Motor neuron (in vitro differentiated cells): ENCODE measurements around the gene MAJIN. TPM values are rescaled to one million over a fixed set of nuclear protein-coding genes. Genes with fewer than 3 reads are reported as not detected.
A peak's percentile ranks its signal among the peaks of the same experiment; 100 is the strongest.

Experiments
- ATAC-seq, 8 experiments: fragments of 200-7000 bp; cut with Tn5 transposase; replicated peaks in 6 of 8; 2 replicates each; pipeline ENCODE4 v1.8.0; 2021; ENCODE audit warnings: mild to moderate bottlenecking in 8 of 8, moderate library complexity in 8 of 8
- H3K27ac ChIP-seq, 2 donors: fragments of 250-450 bp; sonication (Bioruptor Pico); 2 replicates each; pipeline ENCODE4 v1.9.0; 2021; ENCODE audit warnings: antibody characterized with exemption in 2 of 2, mild to moderate bottlenecking in 2 of 2, moderate library complexity in 1 of 2
- H3K4me1 ChIP-seq, 2 donors: fragments of 250-450 bp; sonication (Bioruptor Pico); replicated peaks in 1 of 2; 2 replicates each; pipeline ENCODE4 v1.6.1; 2021; ENCODE audit warnings: antibody characterized with exemption in 2 of 2, mild to moderate bottlenecking in 2 of 2, moderate library complexity in 1 of 2
- H3K4me3 ChIP-seq, 5 donors: fragments of 250-450 bp; sonication (Bioruptor Pico); 2 replicates each; pipeline ENCODE4 v1.9.0; 2021; ENCODE audit warnings: antibody characterized with exemption in 5 of 5, mild to moderate bottlenecking in 5 of 5, moderate library complexity in 4 of 5
- WGBS, 10 experiments: fragments of 450-650 bp; shearing (Covaris generic); methylation state at CpG; one replicate each; pipeline ENCODE4 v1.0.0; 2022; 5-methylcytosine and 5-hydroxymethylcytosine counted together
- in situ Hi-C, 9 experiments: fragments of 400-800 bp; cut with MboI; loops; one replicate each; pipeline ENCODE4 v1.15.0; 2021; ENCODE audit warnings: low sequenced_read_pairs in 9 of 9, low pct_unique_long_range_greater_than_20kb in 2 of 9; ENCODE audit not compliant: unreplicated experiment in 9 of 9
- total RNA-seq, 8 experiments: library from RNA; unstranded; fragments of 300-600 nt; gene quantifications; 2 replicates each; pipeline versions ENCODE4 v1.2.3 to v1.2.4, GENCODE V29; 2022

Gene MAJIN
- total RNA-seq, 8 experiments from 2014 or later, result 0.11 to 1.8 (median 0.18) TPM; not detected in 4

DNA sequence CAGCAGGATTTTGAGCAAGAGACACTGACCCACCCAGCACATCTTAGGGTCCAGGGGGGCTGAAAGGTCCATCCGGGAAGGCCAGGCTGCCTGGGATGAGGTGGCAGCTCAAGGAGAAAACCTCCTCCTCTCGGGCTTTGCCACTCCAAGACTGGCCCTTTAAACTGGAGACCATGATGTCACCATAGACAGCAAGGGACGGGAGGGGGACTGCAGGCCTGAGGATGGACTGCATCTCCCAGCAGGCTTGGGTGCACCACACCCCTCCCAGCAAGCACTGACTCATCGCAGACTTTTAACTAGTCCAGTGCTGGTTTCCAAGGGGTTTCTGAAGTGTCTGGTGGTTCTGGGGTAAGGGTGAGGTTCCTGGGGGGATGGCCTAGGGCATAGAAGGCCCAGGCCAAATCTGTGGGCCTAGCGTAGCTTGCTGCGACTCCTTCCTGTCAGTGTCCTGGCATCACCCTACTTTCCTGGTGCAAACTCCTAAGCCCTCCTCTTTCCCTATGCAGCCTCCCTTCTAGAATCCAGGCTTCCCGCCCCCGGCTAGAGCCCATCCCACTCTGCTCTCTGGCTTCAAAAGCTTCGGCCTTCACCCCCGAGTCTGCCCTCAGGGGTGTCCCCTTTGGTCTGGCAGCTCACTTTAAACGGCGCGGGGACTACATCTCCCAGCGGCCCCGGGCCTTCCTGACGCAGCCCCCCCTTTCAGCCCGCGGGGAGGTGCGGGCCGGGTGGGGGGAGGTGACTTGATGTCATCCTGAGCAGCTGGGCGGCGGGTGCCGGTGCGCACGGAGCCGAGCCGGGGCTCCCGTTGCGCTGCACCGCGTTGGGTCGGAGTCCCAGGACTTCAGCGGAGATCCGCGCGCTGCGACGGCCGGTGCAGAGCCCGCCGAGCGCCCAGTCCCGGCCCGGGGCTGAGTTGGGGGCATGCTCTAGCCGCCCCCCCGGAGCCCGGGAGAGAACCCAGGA is 47.7 kb downstream of the MAJIN start, which contains the start of gene PPP2R5B:
PPP2R5B (plus strand) TSS at position 746 of the 966 bp plus-strand sequence. CDS start 1,046 bp downstream, outside the sequence.
- 0 to 14% (median 0%) methylated on average over 1 to 10 of the region's 47 CpGs; no CpG with 5 or more reads in 4 of the 10 experiments for WGBS, 10 experiments
- Histone ChIP-seq H3K27ac (peak within 1 kb of the TSS; percentile 63 to 78), H3K4me1 (peaks cover 11 to 14% of the 10 kb centered on the region in 2 donors), H3K4me3 (peak within 1 kb of the TSS; percentile 54 to 100 (median 74))
- peak; percentile 87 to 96 (median 90) for ATAC-seq
- in situ Hi-C loops, result no loop called here

DNA sequence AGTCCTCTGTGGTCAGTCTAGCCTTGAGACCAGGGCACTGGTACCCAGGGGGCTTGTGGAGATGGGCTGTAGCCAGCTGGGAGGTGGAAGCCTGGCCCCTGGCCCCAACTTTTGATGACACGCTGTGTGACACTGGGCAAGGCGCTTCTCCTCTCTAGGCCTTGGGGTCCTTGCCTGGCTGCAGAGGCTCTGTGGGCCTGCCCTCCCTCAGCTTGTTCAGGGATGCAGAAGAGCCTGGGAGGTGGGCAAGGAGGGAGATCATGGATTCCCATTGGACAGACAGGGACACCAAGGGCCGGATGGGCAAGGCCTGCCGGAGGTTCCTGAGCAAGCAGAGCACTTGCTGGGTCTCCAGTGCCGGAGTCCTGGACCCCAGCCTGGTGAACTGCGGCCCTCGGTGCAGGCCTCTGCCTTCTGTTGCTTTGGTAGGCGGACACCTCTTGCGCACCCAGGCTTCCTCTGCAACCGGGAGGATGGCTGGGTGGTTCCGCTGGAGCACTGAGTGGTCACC is 48.7 kb downstream of the MAJIN start:
- Histone ChIP-seq H3K27ac (peak overlapping the region in 1 of 2 donors; percentile 63), H3K4me3 (no peak overlapping the region), H3K4me1 (peaks cover 14 to 15% of the 10 kb centered on the region in 2 donors)
- WGBS, 10 experiments, result 90 to 100% (median 100%) methylated on average over 1 to 5 of the region's 11 CpGs; no CpG with 5 or more reads in 4 of the 10 experiments
- ATAC-seq, result no peak
- in situ Hi-C loops, result no loop called here

DNA sequence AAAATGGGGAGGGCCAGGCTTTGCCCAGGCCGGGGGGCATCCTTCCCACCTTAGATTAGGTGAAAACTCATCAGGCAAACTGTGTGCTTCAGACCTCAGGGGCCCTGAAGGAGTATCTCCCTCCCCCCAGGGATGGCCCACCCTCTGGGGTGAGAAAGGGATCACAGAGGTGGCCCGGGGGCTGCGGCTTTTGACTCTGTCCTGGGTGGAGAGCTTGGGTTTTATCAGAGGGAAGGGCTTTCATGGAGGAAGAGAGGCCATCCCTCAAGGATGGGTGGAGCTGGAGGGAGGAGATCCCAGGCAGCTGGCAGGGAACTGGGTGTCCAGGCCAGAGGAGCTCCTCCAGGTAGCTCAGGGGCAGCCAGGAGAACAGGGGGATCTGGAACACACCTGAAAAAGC is 50.5 kb downstream of the MAJIN start:
- H3K27ac ChIP-seq, result no peak overlapping the region
- H3K4me3 ChIP-seq, result no peak overlapping the region
- no peak for ATAC-seq
- peaks cover 15 to 16% of the 10 kb centered on the region in 2 donors for H3K4me1 ChIP-seq
- 50 to 67% (median 60%) methylated on average over 1 to 2 of the region's 3 CpGs; no CpG with 5 or more reads in 7 of the 10 experiments for WGBS, 10 experiments
- in situ Hi-C loops, result no loop called here

DNA sequence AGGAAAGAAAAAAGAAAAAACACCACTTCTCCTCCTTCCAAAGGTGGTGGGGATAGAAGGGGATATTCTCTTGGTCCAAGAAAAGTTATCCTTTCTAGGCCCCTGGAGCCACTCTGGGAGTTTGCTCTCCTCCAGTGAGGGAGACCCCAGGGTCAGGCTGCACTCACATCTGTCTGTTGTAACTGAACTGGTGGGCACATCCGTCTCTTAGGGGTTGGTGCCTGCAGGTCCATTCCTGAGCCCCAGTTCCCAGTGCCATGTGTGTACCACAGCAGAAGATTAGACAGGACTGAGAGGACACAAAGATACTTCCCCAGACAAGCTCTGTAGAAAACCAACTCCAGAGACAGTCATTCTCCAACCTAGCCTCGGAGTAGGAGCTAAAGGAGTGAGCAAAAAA is 51.8 kb downstream of the MAJIN start:
- H3K4me3 ChIP-seq, result no peak overlapping the region
- no peak overlapping the region for H3K27ac ChIP-seq
- in situ Hi-C loops, result no loop called here
- no peak for ATAC-seq
- H3K4me1 ChIP-seq, result peaks cover 13 to 17% of the 10 kb centered on the region in 2 donors
- 20 to 100% (median 83%) methylated on average over 1 to 2 of the region's 2 CpGs; no CpG with 5 or more reads in 6 of the 10 experiments for WGBS, 10 experiments

DNA sequence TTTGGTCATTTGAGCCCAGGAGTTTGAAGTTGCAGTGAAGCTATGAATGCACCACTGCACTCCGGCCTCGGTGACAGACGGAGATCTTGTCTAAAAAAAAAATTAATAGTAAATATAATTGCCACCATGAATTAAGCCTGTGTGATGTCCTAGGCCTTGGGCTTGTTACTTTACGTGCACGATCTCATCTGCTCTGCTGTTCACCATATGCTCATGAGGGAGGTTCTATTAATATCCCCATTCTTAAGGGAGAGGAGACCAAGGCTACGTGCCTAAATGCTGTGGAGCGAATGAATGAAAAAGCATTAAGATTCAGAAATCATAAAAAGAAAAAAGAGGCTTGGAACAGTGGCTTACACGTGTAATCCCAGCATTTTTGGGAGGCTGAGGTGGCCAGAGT is 52.3 kb downstream of the MAJIN start:
- no peak overlapping the region for H3K4me3 ChIP-seq
- in situ Hi-C loops, result no loop called here
- no peak for ATAC-seq
- no peak overlapping the region for H3K27ac ChIP-seq
- H3K4me1 ChIP-seq, result peaks cover 13 to 17% of the 10 kb centered on the region in 2 donors
- WGBS, 10 experiments, result 27 to 100% (median 85%) methylated on average over 2 to 8 of the region's 8 CpGs; no CpG with 5 or more reads in 1 of the 10 experiments

DNA sequence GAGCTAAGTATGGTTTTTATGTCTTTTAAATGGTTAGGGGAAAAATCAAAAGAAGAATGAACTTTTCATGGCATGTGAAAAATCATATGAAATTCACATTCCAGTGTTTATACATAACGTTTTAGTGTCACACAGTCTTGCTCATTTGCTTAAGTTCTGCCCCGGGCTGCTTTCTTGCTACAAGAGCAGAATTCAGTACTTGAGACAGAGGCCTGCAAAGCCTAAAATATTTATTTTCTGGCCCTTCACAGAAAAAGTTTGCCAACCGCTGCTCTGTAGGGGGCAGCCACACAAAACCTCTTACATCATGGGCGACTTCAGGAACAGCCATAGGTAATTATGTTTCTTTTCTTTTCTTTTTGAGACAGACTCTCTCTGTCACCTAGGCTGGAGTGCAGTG is 53.9 kb downstream of the MAJIN start:
- Histone ChIP-seq H3K27ac (peak overlapping the region in 1 of 2 donors; percentile 25), H3K4me1 (peaks cover 9 to 13% of the 10 kb centered on the region in 2 donors), H3K4me3 (peak overlapping the region; percentile 19 to 75 (median 39))
- in situ Hi-C loops, result no loop called here
- whole genome bisulfite sequencing, 10 experiments, result 3 to 60% (median 37%) methylated on average over 2 to 4 of the region's 4 CpGs; no CpG with 5 or more reads in 1 of the 10 experiments
- ATAC-seq, result peak in 2 of 8 experiments; percentile 1 to 3

DNA sequence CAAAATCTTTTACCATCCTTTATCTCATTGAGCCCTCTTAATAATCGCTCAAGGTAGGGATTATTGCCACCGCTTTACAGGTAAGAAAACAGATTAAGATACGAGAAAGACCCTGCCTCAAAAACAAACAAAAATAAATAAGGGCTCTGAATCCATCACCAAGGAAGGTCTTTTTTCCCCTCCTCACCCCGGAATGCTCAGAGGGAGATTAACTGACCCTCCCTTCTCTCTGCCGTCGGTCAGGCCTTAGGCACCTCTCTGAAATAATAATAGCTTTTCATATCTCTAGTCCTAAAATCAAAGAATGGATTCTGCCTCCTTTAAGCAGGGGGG is 54.3 kb downstream of the MAJIN start:
- in situ Hi-C loops, result no loop called here
- WGBS, 10 experiments, result 0 to 8% (median 0%) methylated on average over 1 to 6 of the region's 6 CpGs; no CpG with 5 or more reads in 3 of the 10 experiments
- Histone ChIP-seq H3K4me1 (peaks cover 9 to 13% of the 10 kb centered on the region in 2 donors), H3K27ac (peak overlapping the region in 1 of 2 donors; percentile 25), H3K4me3 (peak overlapping the region; percentile 19 to 75 (median 39))
- peak in 1 of 8 experiments; percentile 0 for ATAC-seq

DNA sequence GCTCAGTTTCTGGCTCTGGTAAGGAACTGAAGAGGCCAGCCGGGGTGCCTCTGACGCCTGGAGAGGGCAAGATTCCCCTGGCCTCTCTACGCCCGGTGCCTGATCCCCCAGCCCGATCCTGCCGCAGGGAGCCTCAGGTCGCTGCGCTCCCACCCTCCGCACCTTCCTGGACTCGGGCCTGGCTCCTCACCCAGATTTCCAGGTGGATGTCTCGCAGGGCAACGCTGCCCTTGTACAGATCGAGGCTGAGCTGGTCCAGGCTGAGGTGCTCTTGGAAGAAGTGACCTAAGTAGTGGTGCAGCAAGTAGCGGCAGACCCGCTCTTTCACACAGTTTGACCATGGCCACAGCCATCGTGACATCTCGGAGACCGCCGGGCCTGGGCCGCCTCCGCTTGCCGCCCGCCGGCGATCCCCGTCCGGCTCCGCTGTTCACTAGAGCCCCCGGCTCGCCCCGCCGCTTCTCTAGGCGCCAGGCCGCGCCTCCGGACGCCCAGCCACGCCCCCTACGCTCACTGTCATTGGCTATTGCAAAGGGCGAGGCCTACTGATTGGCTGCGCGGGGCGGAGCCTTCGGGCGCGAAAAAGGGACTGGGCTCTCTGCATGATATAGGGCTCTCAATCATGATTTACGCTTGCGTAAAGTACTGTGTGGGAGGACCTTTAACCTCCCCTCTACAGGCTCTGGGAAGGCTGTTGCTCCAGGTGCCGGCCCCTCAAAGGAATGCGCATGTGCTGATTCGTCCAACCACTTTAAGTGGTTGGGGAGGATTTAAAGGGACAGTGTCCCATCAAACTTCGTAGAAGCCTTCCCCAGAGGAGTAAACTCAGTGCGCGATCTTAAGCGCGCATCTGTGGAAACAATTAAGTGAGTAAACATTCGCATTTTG is 54.9 kb downstream of the MAJIN start, which contains the start of gene ATG2A:
ATG2A (minus strand) TSS at position 435 of the 888 bp plus-strand sequence; CDS start at position 361, 74 bp downstream.
- peak; percentile 91 to 98 (median 98) for ATAC-seq
- H3K4me3 ChIP-seq, result peak within 1 kb of the TSS; percentile 54 to 75 (median 65)
- H3K27ac ChIP-seq, result peak within 1 kb of the TSS in 1 of 2 donors; percentile 25
- in situ Hi-C loops, result no loop called here
- WGBS, 10 experiments, result 0 to 3% (median 0%) methylated on average over 2 to 19 of the region's 57 CpGs; no CpG with 5 or more reads in 2 of the 10 experiments
- peaks cover 9 to 13% of the 10 kb centered on the region in 2 donors for H3K4me1 ChIP-seq

DNA sequence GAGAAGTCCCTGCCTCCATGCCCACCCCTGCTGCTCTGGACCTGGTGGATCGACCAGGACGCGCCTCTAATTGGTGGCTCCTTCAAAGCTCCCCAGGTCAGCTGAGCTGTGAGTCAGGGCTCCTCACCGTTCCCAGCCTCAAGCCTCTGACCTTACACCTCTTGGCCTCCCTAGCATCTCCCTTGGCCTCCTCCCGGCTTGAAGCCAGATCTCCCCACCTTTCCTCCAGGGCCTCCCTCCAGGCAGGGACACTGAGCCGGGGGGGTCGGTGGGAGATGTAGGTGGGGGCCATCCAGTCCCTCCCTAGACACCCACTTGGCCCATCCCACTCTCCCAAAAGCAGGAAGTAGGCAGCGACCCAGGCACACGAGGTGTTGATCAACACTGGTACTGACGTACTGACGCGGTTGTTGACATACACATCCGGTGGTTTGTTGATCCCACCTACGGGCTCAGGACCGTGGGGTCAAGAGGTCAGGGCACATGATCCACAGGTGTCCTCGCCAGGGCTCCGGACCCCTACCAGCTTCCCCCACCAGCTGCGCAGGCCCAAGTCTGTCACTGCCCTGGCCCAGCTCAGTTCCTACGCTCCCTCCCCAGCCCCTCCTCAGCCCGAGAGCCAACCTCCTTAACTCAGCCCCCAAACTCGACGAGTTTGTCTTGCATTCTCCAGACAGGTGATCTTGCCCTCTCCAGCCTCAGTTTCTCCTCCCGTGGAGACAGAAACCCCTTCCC is 55.7 kb downstream of the MAJIN start:
- 0 to 33% (median 8%) methylated on average over 1 to 10 of the region's 23 CpGs; no CpG with 5 or more reads in 6 of the 10 experiments for WGBS, 10 experiments
- in situ Hi-C loops, result no loop called here
- H3K4me1 ChIP-seq, result peaks cover 9 to 13% of the 10 kb centered on the region in 2 donors
- peak in 3 of 8 experiments; percentile 4 to 12 (median 7) for ATAC-seq
- H3K27ac ChIP-seq, result no peak overlapping the region
- peak overlapping the region; percentile 54 to 75 (median 65) for H3K4me3 ChIP-seq

DNA sequence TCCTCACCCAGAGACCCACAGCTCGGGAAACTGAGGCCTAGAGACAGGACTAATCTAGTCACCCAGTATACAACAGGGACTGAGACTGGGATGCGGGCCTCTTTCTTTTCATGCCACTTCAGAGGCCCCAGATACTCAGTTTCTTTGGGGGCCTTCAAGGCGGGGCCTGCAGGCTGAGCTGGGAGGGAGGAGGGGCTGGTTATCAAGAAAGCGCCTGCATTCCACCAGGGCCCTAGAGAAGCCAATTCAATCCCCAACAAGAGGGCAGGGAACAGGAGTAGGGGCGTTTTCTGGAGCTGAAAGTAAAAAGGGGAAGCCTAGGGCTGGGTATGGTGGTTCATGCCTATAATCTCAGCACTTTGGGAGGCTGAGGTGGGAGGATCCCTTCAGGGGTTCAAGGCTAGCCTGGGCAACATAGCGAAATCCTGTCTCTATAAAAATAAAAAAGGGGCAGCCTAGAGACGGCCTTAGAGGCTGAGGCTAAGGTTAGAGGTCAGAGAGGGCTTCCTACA is 56.5 kb downstream of the MAJIN start:
- peaks cover 9 to 13% of the 10 kb centered on the region in 2 donors for H3K4me1 ChIP-seq

DNA sequence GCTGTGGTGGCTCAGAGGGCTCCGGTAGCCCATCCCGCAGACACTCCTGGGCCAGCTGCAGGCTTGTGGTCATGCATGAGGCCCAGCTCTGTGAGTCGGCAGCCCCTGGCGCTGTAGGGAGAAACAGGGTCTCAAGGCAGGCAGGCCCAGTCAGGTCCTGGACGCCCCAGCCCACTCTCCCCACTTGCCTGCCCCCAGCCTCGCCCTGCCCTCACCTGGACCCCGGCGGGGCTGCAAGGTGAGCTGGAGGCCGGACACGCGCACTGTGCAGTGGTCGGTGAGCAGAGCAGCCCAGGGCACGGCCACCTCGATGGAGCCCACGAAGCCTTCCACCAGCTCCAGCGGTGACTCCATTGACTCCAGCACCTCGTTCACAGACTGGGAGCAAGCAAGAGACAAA is 57.8 kb downstream of the MAJIN start:
- Histone ChIP-seq H3K4me1 (peaks cover 9 to 13% of the 10 kb centered on the region in 2 donors), H3K27ac (no peak overlapping the region), H3K4me3 (no peak overlapping the region)
- 100% methylated on average over 2 of the region's 17 CpGs; no CpG with 5 or more reads in 8 of the 10 experiments for WGBS, 10 experiments
- no peak for ATAC-seq
- in situ Hi-C loops, result no loop called here

More for the DNA sequence above, 56.5 kb downstream of the MAJIN start:
- in situ Hi-C loops, result no loop called here
- Histone ChIP-seq H3K27ac (no peak overlapping the region), H3K4me3 (no peak overlapping the region)
- no peak for ATAC-seq
- 40 to 100% (median 62%) methylated on average over 1 to 4 of the region's 7 CpGs; no CpG with 5 or more reads in 3 of the 10 experiments for WGBS, 10 experiments
